K562 (cell line): ENCODE measurements around the gene AGBL1. TPM values are rescaled to one million over a fixed set of nuclear protein-coding genes. Genes with fewer than 3 reads are reported as not detected.

ENCODE experiments used
- ATAC-seq: fragments of 200-7000 bp; cut with Tn5 transposase; 3 replicates; pipeline ENCODE4 v1.9.1; 2020; ENCODE audit warnings: moderate library complexity
- BruUV-seq: library from RNA; stranded (reverse); fragments of 400-500 nt; replicated peaks from 2 replicates; lab custom pipeline; 2021; lab: Mats Ljungman, UMichigan
- CTCF ChIA-PET: fragments of 300-600 bp; formaldehyde crosslinking; extraction: SDS; loops from one replicate; lab custom pipeline; 2021; ENCODE audit warnings: low intra/inter-chr PET ratio; lab: Yijun Ruan, JAX
- POLR2A ChIA-PET: fragments of 300-600, 350-650 bp; sonication (Branson Sonifier 250); formaldehyde crosslinking; extraction: SDS; loops from one replicate; lab custom pipeline; 2021; ENCODE audit warnings: antibody characterized with exemption, inconsistent platforms; lab: Yijun Ruan, JAX
- DNase-seq, 4 experiments: peaks; one replicate each; pipeline versions ENCODE4 v3.0.0 to v3.0.0-alpha.2; 2011 to 2018; ENCODE audit warnings: low spot score in 3 of 4, mixed read lengths in 3 of 4; ENCODE audit errors: extremely low read depth in 1 of 4
- FAIRE-seq: peaks from 2 replicates; lab custom pipeline; 2011; peaks lifted over from hg19 to GRCh38; lab: Jason Lieb, UNC
- H2AFZ ChIP-seq: 2 replicates; pipeline ENCODE4 v1.6.0; 2011; ENCODE audit warnings: low read depth, low read length, control low read depth, inconsistent platforms
- H3K27ac ChIP-seq: fragments of 200-600 bp; 3 replicates; pipeline ENCODE4 v1.8.0; 2011; ENCODE audit warnings: low read depth, mild to moderate bottlenecking, control low read depth, inconsistent platforms, low read length, moderate library complexity, mixed read lengths; ENCODE audit errors: extremely low read depth
- H3K27me3 ChIP-seq, 2 experiments: fragments of 300-600 bp in 1 of 2; 2 replicates in 1 of 2; 3 replicates in 1 of 2; pipeline versions ENCODE4 v1.6.0 to v1.8.0; 2011; ENCODE audit warnings: inconsistent platforms in 2 of 2, low read length in 2 of 2, mild to moderate bottlenecking in 1 of 2, mixed read lengths in 1 of 2, moderate library complexity in 1 of 2; ENCODE audit not compliant: control insufficient read depth in 2 of 2, insufficient read depth in 2 of 2
- H3K36me3 ChIP-seq: fragments of 300-600 bp; 3 replicates; pipeline ENCODE4 v1.8.0; 2011; ENCODE audit warnings: mild to moderate bottlenecking, low read length, inconsistent platforms; ENCODE audit not compliant: control insufficient read depth, insufficient read depth
- H3K4me1 ChIP-seq, 2 experiments: fragments of 200-600 bp in 1 of 2; replicated peaks in 1 of 2; 2 replicates in 1 of 2; 3 replicates in 1 of 2; pipeline versions ENCODE4 v1.5.1 to v1.8.0; 2011; ENCODE audit warnings: inconsistent platforms in 2 of 2, low read length in 2 of 2, mild to moderate bottlenecking in 1 of 2, mixed read lengths in 1 of 2, moderate library complexity in 1 of 2; ENCODE audit not compliant: control insufficient read depth in 2 of 2, insufficient read depth in 2 of 2
- H3K4me2 ChIP-seq: 2 replicates; pipeline ENCODE4 v1.6.1; 2011; ENCODE audit warnings: low read length, control low read depth, inconsistent platforms, mixed read lengths; ENCODE audit not compliant: insufficient read depth
- H3K4me3 ChIP-seq: fragments of 200-600 bp; sonication (generic), shearing (Covaris generic); 2 replicates; pipeline ENCODE4 v1.5.1; 2016; ENCODE audit warnings: control low read depth, inconsistent platforms
- H3K79me2 ChIP-seq: fragments of 200-600 bp; 3 replicates; pipeline ENCODE4 v1.8.0; 2011; ENCODE audit warnings: low read length, inconsistent platforms; ENCODE audit not compliant: control insufficient read depth, insufficient read depth
- H3K9ac ChIP-seq, 2 experiments: 2 replicates each; pipeline versions ENCODE4 v1.6.0 to v1.6.1; 2011; ENCODE audit warnings: low read depth in 2 of 2, low read length in 2 of 2, control low read depth in 1 of 2, inconsistent platforms in 1 of 2, mild to moderate bottlenecking in 1 of 2, mixed read lengths in 1 of 2; ENCODE audit not compliant: insufficient read depth in 1 of 2
- H3K9me1 ChIP-seq: one replicate; pipeline ENCODE4 v1.6.0; 2011; ENCODE audit warnings: inconsistent platforms, mild to moderate bottlenecking, low read length, moderate library complexity; ENCODE audit not compliant: control insufficient read depth, insufficient read depth
- H3K9me3 ChIP-seq: replicated peaks from 2 replicates; pipeline ENCODE4 v1.5.1; 2011; ENCODE audit warnings: low read depth, low read length, inconsistent platforms; ENCODE audit not compliant: control insufficient read depth, insufficient read depth
- H4K20me1 ChIP-seq: replicated peaks from 2 replicates; pipeline ENCODE4 v1.6.1; 2011; ENCODE audit warnings: low read length, inconsistent platforms, mixed read lengths; ENCODE audit not compliant: control insufficient read depth, insufficient read depth
- CTBP1 ChIP-seq: fragments of 450-650 bp; IDR thresholded peaks from 2 replicates; pipeline ENCODE4 v1.6.1; 2016; ENCODE audit warnings: borderline replicate concordance
- ELK3 ChIP-seq: fragments of 450-650 bp; formaldehyde crosslinking; IDR thresholded peaks from 2 replicates; pipeline ENCODE4 v1.4.0; 2020; ENCODE audit warnings: mild to moderate bottlenecking
- ERF ChIP-seq: fragments of 450-650 bp; formaldehyde crosslinking; IDR thresholded peaks from 2 replicates; pipeline ENCODE4 v1.4.0; 2020; ENCODE audit warnings: mild to moderate bottlenecking, mixed read lengths
- EWSR1 ChIP-seq: fragments of 450-650 bp; IDR thresholded peaks from 2 replicates; pipeline ENCODE4 v1.6.1; 2018; ENCODE audit warnings: borderline replicate concordance, mild to moderate bottlenecking, low read depth, moderate library complexity; ENCODE audit not compliant: partially characterized antibody
- HDAC2 ChIP-seq: fragments of 450-650 bp; IDR thresholded peaks from 2 replicates; pipeline ENCODE4 v1.6.1; 2016; ENCODE audit warnings: mild to moderate bottlenecking
- HDAC8 ChIP-seq: fragments of 450-650 bp; IDR thresholded peaks from 2 replicates; pipeline ENCODE4 v1.6.1; 2016; ENCODE audit warnings: mild to moderate bottlenecking, missing genetic modification characterization, moderate library complexity, missing compliant biosample characterization
- KDM5B ChIP-seq: fragments of 200-600 bp; sonication (generic); IDR thresholded peaks from 2 replicates; pipeline ENCODE4 v1.6.1; 2012; ENCODE audit warnings: low read depth, mild to moderate bottlenecking, moderate library complexity, low read length, control low read depth, inconsistent platforms; ENCODE audit not compliant: insufficient replicate concordance
- KLF13 ChIP-seq: fragments of 450-650 bp; IDR thresholded peaks from 2 replicates; pipeline ENCODE4 v1.6.1; 2016; ENCODE audit warnings: missing genetic modification characterization, low read depth, mild to moderate bottlenecking, missing compliant biosample characterization, moderate library complexity, borderline replicate concordance
- NRF1 ChIP-seq, 2 experiments: fragments of 450-650 bp; IDR thresholded peaks in 1 of 2; conservative IDR thresholded peaks in 1 of 2; 2 replicates each; pipeline ENCODE4 v1.6.1; 2014; ENCODE audit warnings: mild to moderate bottlenecking in 2 of 2
- PCBP2 ChIP-seq: fragments of 200-400 bp; formaldehyde crosslinking; IDR thresholded peaks from 2 replicates; pipeline ENCODE4 v1.6.1; 2018; ENCODE audit warnings: low read length, low read depth, mild to moderate bottlenecking, moderate library complexity; ENCODE audit not compliant: poor library complexity, severe bottlenecking
- RBFOX2 ChIP-seq: fragments of 200-400 bp; formaldehyde crosslinking; IDR thresholded peaks from 2 replicates; pipeline ENCODE4 v1.6.1; 2017; ENCODE audit warnings: low read depth, mild to moderate bottlenecking, low read length, moderate library complexity
- SRSF7 ChIP-seq: fragments of 200-400 bp; formaldehyde crosslinking; optimal IDR thresholded peaks from 2 replicates; pipeline ENCODE3; 2017; ENCODE audit warnings: mild to moderate bottlenecking, low read depth, low read length
- STAT6 ChIP-seq: sonication (generic); formaldehyde crosslinking; IDR thresholded peaks from 2 replicates; pipeline ENCODE4 v1.8.1; 2023; ENCODE audit warnings: mild to moderate bottlenecking, missing genetic modification reagents
- ZKSCAN3 ChIP-seq: fragments of 250-450 bp; sonication (Bioruptor Pico); IDR thresholded peaks from 2 replicates; pipeline ENCODE4 v1.4.0; 2020
- ZNF24 ChIP-seq: fragments of 450-650 bp; IDR thresholded peaks from 2 replicates; pipeline ENCODE4 v1.6.1; 2016
- ZNF347 ChIP-seq: fragments of 450-650 bp; formaldehyde crosslinking; IDR thresholded peaks from 2 replicates; pipeline ENCODE4 v1.4.0; 2020; ENCODE audit warnings: low read depth, mild to moderate bottlenecking, moderate library complexity
- ZNF551 ChIP-seq: fragments of 250-450 bp; sonication (Bioruptor Pico); IDR thresholded peaks from 2 replicates; pipeline ENCODE4 v1.5.0; 2021; ENCODE audit warnings: mild to moderate bottlenecking, moderate library complexity
- ZZZ3 ChIP-seq: fragments of 450-650 bp; IDR thresholded peaks from 2 replicates; pipeline ENCODE4 v1.6.1; 2016; ENCODE audit warnings: antibody characterized with exemption, mild to moderate bottlenecking, moderate library complexity
- WGBS: fragments of 100-300 bp; shearing (Covaris generic); methylation state at CpG from one replicate; pipeline ENCODE4 v1.1.6; 2016; ENCODE audit warnings: low coverage, mixed read lengths; ENCODE audit not compliant: insufficient coverage; ENCODE audit errors: missing lambda C conversion rate; 5-methylcytosine and 5-hydroxymethylcytosine counted together
- in situ Hi-C: fragments of 300-500 bp; cut with MboI; formaldehyde crosslinking; loops from 4 replicates; pipeline ENCODE4 v1.15.0; 2018; ENCODE audit warnings: inconsistent platforms, mixed read lengths
- intact Hi-C: fragments of 100-400 bp; cut with micrococcal nuclease; formaldehyde crosslinking; loops from 2 replicates; pipeline ENCODE4 v1.14.2; 2022
- polyA plus RNA-seq, 8 experiments: library from polyadenylated mRNA; depleted of rRNA in 4 of 8; stranded (reverse) in 5 of 8; unstranded in 3 of 8; fragments of >200 nt; fragmentation: Nextera tagmentation in 2 of 8; fragmentation: Illumina TruSeq in 1 of 8; extraction: Ambion mirVana in 2 of 8; extraction: Trizol in 1 of 8; gene quantifications; 2 replicates each; pipeline versions ENCODE4 v1.2.1 to v1.2.3, GENCODE V29; 2011 to 2014; ENCODE audit warnings: inconsistent platforms in 1 of 8, missing spikeins in 1 of 8
- total RNA-seq, 7 experiments: library from RNA; depleted of rRNA in 6 of 7; stranded (reverse); fragments of >200 nt in 6 of 7; fragmentation: Illumina TruSeq in 2 of 7; extraction: Trizol in 2 of 7; gene quantifications; 2 replicates each; pipeline versions ENCODE4 v1.2.1 to v1.2.3, GENCODE V29; 2011 to 2021; ENCODE audit warnings: low replicate concordance in 1 of 7

Gene AGBL1
- total and polyA plus RNA-seq, 9 of the 15 experiments (the other 6 are each of a cell fraction or from before 2014, with no cell fraction given) = not detected

GRCh38 chr15:86425746-86426145, 346.1 kb downstream of the AGBL1 start (continued):
- TF ChIP-seq ZNF551 (CRISPR knock-in tag) (no peak), NRF1 (conservative IDR thresholded peaks at IDR 0.05 in 1 of 2, IDR thresholded peaks at IDR 0.05 in 1 of 2) (no peak), CTBP1 (no peak), ERF (CRISPR knock-in tag) (no peak), RBFOX2 (no peak), ZNF24 (no peak), ZZZ3 (no peak)
- TF ChIP-seq, all 486 proteins: peak for 0

GRCh38 chr15:86432861-86433260, 353.2 kb downstream of the AGBL1 start:
- no TSS peak for BruUV-seq
- CTCF ChIA-PET = no interaction called here
- TF ChIP-seq SRSF7 = no peak
- TF ChIP-seq HDAC2 = no peak
- TF ChIP-seq KLF13 (tag) = no peak
- no peak for TF ChIP-seq EWSR1
- no peak for TF ChIP-seq ZNF347 (CRISPR knock-in tag)
- no peak for TF ChIP-seq PCBP2
- TF ChIP-seq KDM5B = no peak
- no peak for TF ChIP-seq ZKSCAN3 (CRISPR knock-in tag)
- no peak for TF ChIP-seq ELK3 (CRISPR knock-in tag)
- TF ChIP-seq STAT6 (CRISPR knock-in tag) = no peak
- TF ChIP-seq HDAC8 (tag) = no peak

More at GRCh38 chr15:86432861-86433260, 353.2 kb downstream of the AGBL1 start:
- POLR2A ChIA-PET = no interaction called here
- in situ Hi-C loops = no loop called here
- Histone ChIP-seq H3K9me3 (0 out of 2 replicates have a peak, but pooled peaks cover under 1% of the 10 kb centered on the region), H3K4me1 (no peaks in the 10 kb centered on the region), H4K20me1 (no peaks in the 10 kb centered on the region), H3K79me2 (no peaks in the 10 kb centered on the region), H3K9ac (no peak overlapping the region), H3K4me3 (no peak overlapping the region), H3K9me1 (no peaks in the 10 kb centered on the region), H3K27me3 (no peaks in the 10 kb centered on the region), H3K27ac (no peak overlapping the region), H3K36me3 (no peaks in the 10 kb centered on the region), H2AFZ (no peak overlapping the region), H3K4me2 (no peak overlapping the region)
- ATAC-seq (no peak), DNase-seq (no peak), FAIRE-seq (no peak)
- whole genome bisulfite sequencing = 0% methylated on average over 1 of the region's 2 CpGs
- intact Hi-C loops = no loop called here
